ENCODE measurements around the gene UGT1A10. TPM values are rescaled to one million over a fixed set of nuclear protein-coding genes. Genes with fewer than 3 reads are reported as not detected.

UGT1A10 gene
- total RNA-seq, 1 experiment from 2014 or later: not detected

GRCh38 chr2:233801357-233802131, 165.3 kb downstream of the UGT1A10 start:
- TF ChIP-seq POLR2A (IDR thresholded peaks at IDR 0.05; ENCODE audit: borderline replicate concordance, extremely low read depth, insufficient read depth, insufficient read length): no peak
- TF ChIP-seq FOSL1 (IDR thresholded peaks at IDR 0.05; ENCODE audit: low read depth): no peak
- TF ChIP-seq EGR1 (IDR thresholded peaks at IDR 0.05; ENCODE audit: low read depth): peak; percentile 23; the same call in 1 of the 2 replicates
- TF ChIP-seq EZH2phosphoT487 (IDR thresholded peaks at IDR 0.05; ENCODE audit: borderline replicate concordance): no peak
- TF ChIP-seq ZNF274 (IDR thresholded peaks at IDR 0.05; ENCODE audit: low read depth, low read length): no peak
- no peak for TF ChIP-seq SP1 (IDR thresholded peaks at IDR 0.05; ENCODE audit: low read depth)
- no peak for TF ChIP-seq CBX3 (IDR thresholded peaks at IDR 0.05; ENCODE audit: low read depth)
- TF ChIP-seq CEBPB (IDR thresholded peaks at IDR 0.05; ENCODE audit: low read depth): no peak
- no peak for TF ChIP-seq JUND (IDR thresholded peaks at IDR 0.05)
- DNase-seq (ENCODE audit: low read depth, low spot score): no peak
- ATAC-seq: no peak; the same call in 1 of the 2 replicates
- POLR2A ChIA-PET: no interaction called here
- CTCF ChIA-PET: no interaction called here
- H4K20me1 ChIP-seq (ENCODE audit: insufficient read depth): no peaks in the 10 kb centered on the region
- no peaks in the 10 kb centered on the region for H3K9me3 ChIP-seq (ENCODE audit: control insufficient read depth in 1 of 2, insufficient read depth in 1 of 2, low read depth in 1 of 2, low read length in 2 of 2)
- peak overlapping the region; percentile 49 for H3K4me2 ChIP-seq (ENCODE audit: low read length)
- intact Hi-C loops (cut with micrococcal nuclease): no loop called here
- RAD21 ChIA-PET (ENCODE audit: low non-redundant PET in 1 of 2, low total read pairs in 2 of 2, uncharacterized antibody in 2 of 2, unreplicated experiment in 2 of 2): no interaction called here
- no peak overlapping the region for H2AFZ ChIP-seq (ENCODE audit: low read depth, low read length, poor library complexity, severe bottlenecking)
- H3K9ac ChIP-seq (ENCODE audit: low read length): no peak overlapping the region
- peaks cover 5 to 9% of the 10 kb centered on the region in 2 experiments; a peak in 3 of 4 replicates for H3K4me1 ChIP-seq (ENCODE audit: control insufficient read depth in 1 of 2, insufficient read depth in 2 of 2, low read length in 2 of 2)
- H3K9me2 ChIP-seq (ENCODE audit: insufficient read depth): no peaks in the 10 kb centered on the region
- no peaks in the 10 kb centered on the region for H3K27me3 ChIP-seq (ENCODE audit: insufficient read depth, low read length)
- H3K79me2 ChIP-seq (ENCODE audit: insufficient read depth, low read length): no peaks in the 10 kb centered on the region
- 0 out of 4 replicates have a peak overlapping the region, but pooled peaks of 1 of the 2 experiments have one; percentile 2 for H3K4me3 ChIP-seq (replicated peaks in 1 of 2; ENCODE audit: low read depth in 1 of 2, low read length in 2 of 2)
- no peaks in the 10 kb centered on the region for H3K36me3 ChIP-seq (ENCODE audit: control insufficient read depth in 1 of 2, insufficient read depth in 2 of 2, low read length in 2 of 2)
- BruUV-seq (replicated peaks): no TSS peak
- no peak overlapping the region for H3K27ac ChIP-seq (ENCODE audit: low read depth, low read length)

- intact Hi-C loops (cut with micrococcal nuclease): no loop called here
- Histone ChIP-seq H3K4me2 (ENCODE audit: low read length) (no peak overlapping the region), H3K4me1 (ENCODE audit: control insufficient read depth in 1 of 2, insufficient read depth in 2 of 2, low read length in 2 of 2) (peaks cover 5 to 9% of the 10 kb centered on the region in 2 experiments; a peak in 3 of 4 replicates), H3K36me3 (ENCODE audit: control insufficient read depth in 1 of 2, insufficient read depth in 2 of 2, low read length in 2 of 2) (no peaks in the 10 kb centered on the region), H3K27ac (ENCODE audit: low read depth, low read length) (no peak overlapping the region), H3K9me3 (ENCODE audit: control insufficient read depth in 1 of 2, insufficient read depth in 1 of 2, low read depth in 1 of 2, low read length in 2 of 2) (no peaks in the 10 kb centered on the region), H3K79me2 (ENCODE audit: insufficient read depth, low read length) (no peaks in the 10 kb centered on the region), H3K9ac (ENCODE audit: low read length) (no peak overlapping the region), H3K27me3 (ENCODE audit: insufficient read depth, low read length) (no peaks in the 10 kb centered on the region), H3K9me2 (ENCODE audit: insufficient read depth) (no peaks in the 10 kb centered on the region), H4K20me1 (ENCODE audit: insufficient read depth) (no peaks in the 10 kb centered on the region), H3K4me3 (replicated peaks in 1 of 2; ENCODE audit: low read depth in 1 of 2, low read length in 2 of 2) (no peak overlapping the region), H2AFZ (ENCODE audit: low read depth, low read length, poor library complexity, severe bottlenecking) (no peak overlapping the region)
- DNase-seq (ENCODE audit: low read depth, low spot score) (no peak), ATAC-seq (no peak)
- ChIA-PET RAD21 (ENCODE audit: low non-redundant PET in 1 of 2, low total read pairs in 2 of 2, uncharacterized antibody in 2 of 2, unreplicated experiment in 2 of 2) (no interaction called here), POLR2A (no interaction called here), CTCF (no interaction called here)
- no TSS peak for BruUV-seq (replicated peaks)
- no peak for TF ChIP-seq POLR2A (IDR thresholded peaks at IDR 0.05; ENCODE audit: borderline replicate concordance, extremely low read depth, insufficient read depth, insufficient read length)
- no peak for TF ChIP-seq EGR1 (IDR thresholded peaks at IDR 0.05; ENCODE audit: low read depth)
- TF ChIP-seq, protein P1, sequence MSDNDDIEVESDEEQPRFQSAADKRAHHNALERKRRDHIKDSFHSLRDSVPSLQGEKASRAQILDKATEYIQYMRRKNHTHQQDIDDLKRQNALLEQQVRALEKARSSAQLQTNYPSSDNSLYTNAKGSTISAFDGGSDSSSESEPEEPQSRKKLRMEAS (IDR thresholded peaks at IDR 0.05): no peak
- TF ChIP-seq, protein P2, sequence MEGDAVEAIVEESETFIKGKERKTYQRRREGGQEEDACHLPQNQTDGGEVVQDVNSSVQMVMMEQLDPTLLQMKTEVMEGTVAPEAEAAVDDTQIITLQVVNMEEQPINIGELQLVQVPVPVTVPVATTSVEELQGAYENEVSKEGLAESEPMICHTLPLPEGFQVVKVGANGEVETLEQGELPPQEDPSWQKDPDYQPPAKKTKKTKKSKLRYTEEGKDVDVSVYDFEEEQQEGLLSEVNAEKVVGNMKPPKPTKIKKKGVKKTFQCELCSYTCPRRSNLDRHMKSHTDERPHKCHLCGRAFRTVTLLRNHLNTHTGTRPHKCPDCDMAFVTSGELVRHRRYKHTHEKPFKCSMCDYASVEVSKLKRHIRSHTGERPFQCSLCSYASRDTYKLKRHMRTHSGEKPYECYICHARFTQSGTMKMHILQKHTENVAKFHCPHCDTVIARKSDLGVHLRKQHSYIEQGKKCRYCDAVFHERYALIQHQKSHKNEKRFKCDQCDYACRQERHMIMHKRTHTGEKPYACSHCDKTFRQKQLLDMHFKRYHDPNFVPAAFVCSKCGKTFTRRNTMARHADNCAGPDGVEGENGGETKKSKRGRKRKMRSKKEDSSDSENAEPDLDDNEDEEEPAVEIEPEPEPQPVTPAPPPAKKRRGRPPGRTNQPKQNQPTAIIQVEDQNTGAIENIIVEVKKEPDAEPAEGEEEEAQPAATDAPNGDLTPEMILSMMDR (IDR thresholded peaks at IDR 0.05 in 2 of 3, conservative IDR thresholded peaks at IDR 0.05 in 1 of 3; ENCODE audit: borderline replicate concordance in 1 of 3, insufficient read depth in 1 of 3, low read depth in 2 of 3, low read length in 2 of 3): no peak
- no peak for TF ChIP-seq ELF1 (IDR thresholded peaks at IDR 0.05; ENCODE audit: borderline replicate concordance, low read depth)
- no peak for TF ChIP-seq POLR2AphosphoS5 (IDR thresholded peaks at IDR 0.05; ENCODE audit: low read depth, low read length)
- no peak for TF ChIP-seq FOSL1 (IDR thresholded peaks at IDR 0.05; ENCODE audit: low read depth)
- TF ChIP-seq ATF3 (IDR thresholded peaks at IDR 0.05): no peak
- no peak for TF ChIP-seq JUND (IDR thresholded peaks at IDR 0.05)
- no peak for TF ChIP-seq CBX3 (IDR thresholded peaks at IDR 0.05; ENCODE audit: low read depth)
- no peak for TF ChIP-seq YY1 (IDR thresholded peaks at IDR 0.05; ENCODE audit: extremely low read depth, insufficient replicate concordance, low read depth, low read length)
- TF ChIP-seq SRF (IDR thresholded peaks at IDR 0.05; ENCODE audit: low read depth): no peak
- TF ChIP-seq SIN3A (IDR thresholded peaks at IDR 0.05; ENCODE audit: low read depth): no peak
- no peak for TF ChIP-seq ZFX (IDR thresholded peaks at IDR 0.05)
Measured at GRCh38 chr2:233802132-233802815, 166.0 kb downstream of the UGT1A10 start.

All from HCT116 (cell line).